ENCODE data around the gene CDRT4.

- no peak for TF ChIP-seq POLR2AphosphoS5 (IDR thresholded peaks at IDR 0.05)
- TF ChIP-seq CTCF (IDR thresholded peaks at IDR 0.05), result no peak
- no peak for TF ChIP-seq EP300 (IDR thresholded peaks at IDR 0.05)
- no peak for TF ChIP-seq POLR2A (IDR thresholded peaks at IDR 0.05)
Observed at GRCh38 chr17:15392326-15392741, 75.1 kb downstream of the CDRT4 start.
